Uterus (tissue), 2 donors: ENCODE measurements around the gene GLIS1.

ENCODE experiments used
- POLR2A ChIP-seq, 2 donors: fragments of 450-650 bp; IDR thresholded peaks; one replicate each; pipeline ENCODE4 v1.6.1; 2016; ENCODE audit warnings: antibody characterized with exemption in 2 of 2, mild to moderate bottlenecking in 1 of 2, moderate library complexity in 1 of 2
- TF ChIP-seq, protein P1 (sequence below), 4 experiments: fragments of 200-600 bp in 2 of 4; fragments of 450-650 bp in 2 of 4; sonication (generic) in 2 of 4; IDR thresholded peaks; one replicate each; pipeline ENCODE4 v1.5.1; 2016 to 2019; ENCODE audit warnings: antibody characterized with exemption in 4 of 4, mild to moderate bottlenecking in 2 of 4, moderate library complexity in 1 of 4

GRCh38 chr1:53732409-53732808 lies 6.6 kb downstream of the GLIS1 start:
- TF ChIP-seq, protein P1, sequence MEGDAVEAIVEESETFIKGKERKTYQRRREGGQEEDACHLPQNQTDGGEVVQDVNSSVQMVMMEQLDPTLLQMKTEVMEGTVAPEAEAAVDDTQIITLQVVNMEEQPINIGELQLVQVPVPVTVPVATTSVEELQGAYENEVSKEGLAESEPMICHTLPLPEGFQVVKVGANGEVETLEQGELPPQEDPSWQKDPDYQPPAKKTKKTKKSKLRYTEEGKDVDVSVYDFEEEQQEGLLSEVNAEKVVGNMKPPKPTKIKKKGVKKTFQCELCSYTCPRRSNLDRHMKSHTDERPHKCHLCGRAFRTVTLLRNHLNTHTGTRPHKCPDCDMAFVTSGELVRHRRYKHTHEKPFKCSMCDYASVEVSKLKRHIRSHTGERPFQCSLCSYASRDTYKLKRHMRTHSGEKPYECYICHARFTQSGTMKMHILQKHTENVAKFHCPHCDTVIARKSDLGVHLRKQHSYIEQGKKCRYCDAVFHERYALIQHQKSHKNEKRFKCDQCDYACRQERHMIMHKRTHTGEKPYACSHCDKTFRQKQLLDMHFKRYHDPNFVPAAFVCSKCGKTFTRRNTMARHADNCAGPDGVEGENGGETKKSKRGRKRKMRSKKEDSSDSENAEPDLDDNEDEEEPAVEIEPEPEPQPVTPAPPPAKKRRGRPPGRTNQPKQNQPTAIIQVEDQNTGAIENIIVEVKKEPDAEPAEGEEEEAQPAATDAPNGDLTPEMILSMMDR (IDR thresholded peaks at IDR 0.05) = no peak
- no peak for TF ChIP-seq POLR2A (IDR thresholded peaks at IDR 0.05)
